Brain pericyte (primary cell): Measurements from ENCODE around the gene WT1.
"Not testable (repeated sequence)": the region's sequence is repeated elsewhere in the genome, so short reads cannot be mapped to it uniquely, and the experiment has no call there.

Source experiments
- DNase-seq: peaks from one replicate; pipeline ENCODE4 v3.0.0-alpha.2; 2012; ENCODE audit warnings: low read depth, low spot score

WT1 gene

DNA sequence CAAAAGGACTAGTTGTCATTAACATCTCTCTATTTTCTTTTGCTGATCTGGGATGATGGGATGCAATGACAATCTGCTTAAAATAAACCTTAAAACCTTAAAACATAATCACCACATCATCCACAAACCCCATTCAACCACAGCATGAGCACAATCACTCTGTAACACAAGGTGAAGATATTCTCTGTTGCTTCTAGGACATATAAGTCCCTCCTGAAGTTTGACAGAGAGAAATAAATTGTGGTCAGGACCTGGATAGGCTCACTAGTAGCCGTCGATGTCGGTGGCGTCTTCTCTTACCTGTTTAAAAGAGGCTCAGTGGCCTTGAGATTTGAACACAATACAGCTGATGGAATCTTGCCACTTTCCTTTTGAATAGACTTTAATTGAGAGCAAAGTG lies 47.9 kb downstream of the WT1 start:
- DNase-seq, result no peak

DNA sequence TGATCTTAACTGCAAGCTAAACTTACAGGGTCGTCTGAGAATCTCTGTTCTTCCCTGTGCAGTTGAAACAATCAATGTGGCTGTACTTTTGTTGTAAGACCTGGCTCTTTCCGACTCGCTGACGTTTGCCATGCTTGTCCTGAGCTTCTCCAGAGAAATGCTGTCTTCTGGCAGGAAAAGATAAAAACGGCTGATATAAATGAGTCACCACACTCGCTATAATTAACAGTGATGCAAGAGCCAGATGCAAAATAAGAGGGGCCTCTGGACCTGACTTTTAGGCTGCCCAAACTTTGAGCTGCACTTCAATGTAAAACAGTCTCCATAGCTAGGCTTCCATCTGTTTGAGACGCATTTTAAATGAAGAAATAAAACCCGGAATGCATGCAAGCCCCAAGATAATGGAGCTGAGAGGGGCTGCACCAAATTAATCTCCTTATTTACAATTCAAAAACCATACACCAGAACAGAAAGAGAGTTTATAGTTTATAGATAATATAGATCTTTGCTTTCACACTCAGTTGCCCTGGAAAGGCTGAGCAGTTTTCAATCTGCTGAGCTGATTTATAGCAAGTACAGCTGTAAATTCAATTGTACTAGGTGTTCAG lies 48.5 kb downstream of the WT1 start:
- no peak for DNase-seq

DNA sequence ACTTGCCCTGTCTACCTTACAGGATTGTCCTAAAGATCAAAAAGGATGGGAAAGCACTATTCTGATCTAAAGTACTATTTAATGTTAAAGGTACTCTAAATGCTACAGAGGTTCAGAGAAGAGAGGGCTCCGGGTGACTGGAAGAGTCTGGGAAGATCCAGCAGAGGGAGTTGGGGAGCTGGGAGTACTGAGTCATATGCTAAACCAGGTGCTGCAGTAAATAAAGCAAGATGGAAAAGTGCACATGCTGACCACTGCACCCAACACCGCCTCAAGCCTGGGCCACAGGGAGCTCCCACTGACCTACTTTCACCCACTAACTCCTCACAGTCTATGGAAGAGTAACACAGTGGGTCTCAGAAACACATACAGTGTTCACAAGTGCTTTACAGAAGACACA lies 49.3 kb downstream of the WT1 start:
- no peak for DNase-seq

DNA sequence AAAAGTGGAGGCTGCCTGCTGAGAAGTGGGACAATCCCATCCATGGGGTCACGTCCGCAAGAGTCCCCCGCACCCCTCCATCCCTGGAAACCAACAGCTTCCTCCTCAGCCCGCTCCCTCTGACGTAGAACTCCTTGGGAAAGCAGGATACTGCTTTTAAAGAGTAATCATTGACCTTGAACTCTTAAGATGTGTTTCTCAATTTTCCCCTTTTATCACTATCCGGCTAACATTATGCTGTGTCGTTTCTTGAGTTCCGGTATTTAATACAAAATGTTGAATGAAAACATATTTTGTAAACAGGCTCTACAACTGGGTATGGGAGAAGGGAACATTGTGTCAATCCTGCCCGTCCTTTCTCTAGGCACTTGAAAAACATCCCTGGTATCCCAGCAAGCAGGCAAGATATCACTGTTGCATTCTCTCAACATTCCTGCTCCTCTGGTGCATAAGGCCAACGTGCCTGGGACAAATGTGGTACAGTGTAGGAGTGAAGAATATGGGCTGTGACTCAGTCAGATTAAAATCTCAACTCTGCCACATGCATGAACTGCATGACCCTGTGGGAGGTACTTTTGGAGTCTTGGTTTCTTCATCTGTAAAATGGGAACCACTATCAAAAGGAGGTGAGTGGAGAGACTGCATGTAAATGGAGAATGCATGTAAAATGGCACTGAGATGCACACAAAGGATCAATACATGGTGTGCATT lies 52.8 kb downstream of the WT1 start:
- DNase-seq, result no peak

DNA sequence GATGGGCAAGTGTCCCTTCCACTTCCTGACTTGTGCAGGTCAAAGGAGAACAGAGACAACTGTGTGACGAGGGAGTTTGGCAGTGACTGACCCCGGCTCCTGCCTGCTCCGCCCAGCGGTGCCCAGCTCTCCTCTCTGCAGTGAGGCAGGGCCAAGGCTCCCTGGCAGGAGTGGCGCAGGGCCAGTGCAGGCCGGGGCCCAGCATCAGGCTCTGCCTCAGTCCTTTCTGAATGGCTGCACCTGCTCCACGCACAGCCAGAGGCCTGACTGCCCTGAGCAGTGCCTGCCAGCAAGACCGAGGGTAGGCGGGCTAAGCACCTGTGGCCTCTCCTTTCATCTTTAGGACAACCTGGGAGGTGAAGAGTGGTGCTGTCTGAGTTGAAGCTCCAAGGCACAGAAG lies 54.2 kb downstream of the WT1 start:
- DNase-seq, result no peak

DNA sequence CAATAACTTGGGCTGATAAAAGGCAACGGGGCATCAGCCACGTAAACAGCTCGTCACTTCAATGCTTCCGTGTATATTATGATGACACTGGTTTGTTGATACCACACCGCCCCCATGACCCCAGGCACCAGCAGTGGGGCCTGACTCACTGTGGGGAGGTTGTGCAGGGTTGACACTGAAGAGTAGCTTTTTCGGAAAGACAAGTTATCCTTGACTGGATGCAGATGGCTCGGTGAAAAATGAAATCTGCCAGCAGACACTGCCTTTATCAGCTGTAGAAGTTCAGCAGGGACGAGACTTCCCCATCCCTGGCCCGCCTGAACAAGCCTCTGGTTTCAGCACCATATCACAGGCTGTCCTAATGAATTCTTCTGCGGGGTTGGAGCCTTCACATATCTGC lies 55.6 kb downstream of the WT1 start:
- DNase-seq, result no peak

DNA sequence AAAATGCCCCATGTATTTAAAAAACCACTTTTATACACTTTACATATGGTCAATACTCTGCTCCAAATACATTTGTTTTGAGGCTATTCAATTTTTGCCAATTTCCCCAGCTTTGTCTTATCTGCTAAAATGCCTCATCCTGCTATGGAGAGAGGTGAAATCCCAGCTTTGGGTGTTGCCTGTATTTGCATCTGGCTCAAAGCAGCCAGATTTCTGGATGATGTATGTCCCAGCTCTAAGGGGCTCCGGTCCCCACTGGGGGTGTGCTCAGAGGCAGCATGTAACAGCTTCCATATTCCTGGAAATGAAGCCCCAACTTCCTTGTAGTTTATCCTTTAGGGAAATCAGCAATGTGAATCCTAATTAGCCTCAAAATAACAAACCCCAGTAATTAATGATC lies 59.5 kb downstream of the WT1 start:
- no peak for DNase-seq

DNA sequence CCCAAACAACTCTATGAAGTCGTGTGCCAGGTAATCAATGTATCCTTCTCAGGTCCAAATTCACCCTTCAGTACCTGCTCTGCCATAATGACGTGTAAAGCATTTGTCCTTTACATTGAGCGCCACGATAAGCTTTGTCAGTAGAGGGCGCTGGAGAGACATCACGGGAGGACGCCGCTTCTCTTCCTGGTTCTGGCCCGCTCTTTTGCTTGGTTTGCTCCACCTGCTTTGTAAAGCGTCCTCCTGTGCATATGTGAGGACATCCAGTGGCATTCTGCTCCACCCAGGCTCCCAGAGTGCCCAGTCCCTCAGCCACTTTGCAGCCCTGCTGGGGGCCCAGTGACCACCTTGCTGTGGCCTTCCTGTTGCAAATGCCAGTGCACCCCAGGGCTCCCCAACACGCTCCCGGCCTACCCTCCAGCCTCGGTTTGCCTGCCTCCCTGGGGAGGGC lies 61.1 kb downstream of the WT1 start:
- DNase-seq, result no peak

DNA sequence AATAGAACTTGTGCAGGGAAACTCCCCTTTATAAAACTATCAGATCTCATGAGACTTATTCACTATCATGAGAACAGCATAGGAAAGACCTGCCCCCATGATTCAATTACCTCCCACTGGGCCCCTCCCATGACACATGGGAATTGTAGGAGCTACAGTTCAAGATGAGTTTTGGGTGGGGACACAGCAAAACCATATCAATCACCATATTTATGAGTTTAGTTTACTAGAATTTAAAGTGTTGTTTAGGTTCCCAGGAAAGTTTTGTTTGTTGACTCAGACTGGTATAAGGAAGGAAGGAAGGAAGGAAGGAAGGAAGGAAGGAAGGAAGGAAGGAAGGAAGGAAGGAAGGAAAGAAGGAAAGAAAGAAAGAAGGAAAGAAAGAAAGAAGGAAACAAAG lies 65.4 kb downstream of the WT1 start:
- DNase-seq, result not testable (repeated sequence)

DNA sequence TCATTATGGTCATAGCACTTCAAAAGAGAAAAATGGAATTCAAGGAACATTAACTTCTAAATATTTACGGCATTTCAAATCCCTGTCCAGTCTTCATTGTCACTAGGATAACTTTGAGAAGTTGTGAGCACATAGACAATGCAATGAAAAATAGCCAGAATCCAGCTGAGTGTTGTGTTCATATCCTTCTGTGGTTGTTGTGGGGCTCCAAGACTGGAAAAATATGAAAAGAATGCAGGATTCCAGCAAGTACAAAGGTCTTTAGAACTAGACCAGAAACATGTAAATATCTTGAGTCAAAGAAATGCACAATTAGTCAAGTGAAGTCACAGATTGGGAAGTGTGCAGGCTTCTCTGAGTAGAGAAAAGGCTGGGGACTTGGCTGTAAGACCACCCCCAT lies 68.7 kb downstream of the WT1 start:
- no peak for DNase-seq

DNA sequence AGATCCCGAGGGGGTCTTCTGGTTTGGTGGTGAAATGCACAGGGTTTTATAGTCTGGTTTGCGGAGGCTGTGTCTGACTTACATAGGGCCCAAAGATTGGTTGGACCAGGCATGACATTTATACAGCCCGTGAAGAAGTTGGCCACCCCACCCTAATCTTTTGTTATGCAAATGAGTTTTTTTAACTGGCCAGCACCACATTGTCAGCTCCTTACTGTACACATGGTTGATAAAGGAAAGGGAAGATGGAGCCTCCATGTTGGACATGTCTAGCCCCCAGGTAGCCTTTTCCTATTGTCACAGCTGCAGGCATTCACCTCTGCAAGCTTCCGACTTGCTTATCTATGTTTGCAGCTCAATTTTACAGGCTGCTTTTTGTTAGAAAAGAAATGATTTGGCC lies 70.1 kb downstream of the WT1 start:
- no peak for DNase-seq

DNA sequence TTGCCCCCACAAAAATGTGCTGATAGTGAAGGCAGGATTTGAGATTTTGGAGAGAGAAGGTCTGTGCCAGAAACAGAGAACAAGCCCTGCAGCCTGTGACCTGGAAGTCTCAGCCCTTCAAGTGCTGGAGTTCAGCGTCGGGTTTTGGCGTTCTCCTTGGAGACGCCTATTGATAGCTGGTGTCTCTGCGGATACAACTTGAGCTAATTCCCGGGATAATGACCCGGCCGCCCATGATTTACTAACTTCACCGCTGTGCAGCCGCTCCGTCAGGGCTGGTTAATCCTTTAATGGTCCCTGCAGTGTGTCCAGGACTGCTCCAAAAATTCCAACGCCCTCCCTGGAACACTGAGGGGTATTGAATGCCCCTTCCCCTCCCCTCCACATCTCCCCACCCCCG lies 76.6 kb downstream of the WT1 start:
- no peak for DNase-seq

DNA sequence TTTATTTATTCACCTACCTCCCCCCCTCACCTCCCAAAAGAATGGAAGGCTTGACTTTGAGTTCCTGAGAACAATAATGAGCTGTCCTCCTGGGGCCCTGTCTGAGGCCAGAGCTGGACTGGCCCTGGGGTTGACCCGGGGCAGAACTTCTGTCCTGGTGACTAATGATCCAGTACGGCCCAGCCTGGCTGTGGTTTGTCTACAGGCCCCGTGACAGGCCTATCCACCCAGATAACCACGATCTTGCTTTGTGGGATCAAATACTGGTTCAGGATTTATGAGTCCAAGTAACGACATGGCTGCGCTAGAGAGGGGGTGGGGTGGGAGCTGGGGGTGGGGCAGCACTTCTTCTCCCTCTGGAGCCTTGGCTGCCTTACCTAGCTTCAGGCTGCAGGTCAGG lies 81.5 kb downstream of the WT1 start:
- DNase-seq, result no peak

DNA sequence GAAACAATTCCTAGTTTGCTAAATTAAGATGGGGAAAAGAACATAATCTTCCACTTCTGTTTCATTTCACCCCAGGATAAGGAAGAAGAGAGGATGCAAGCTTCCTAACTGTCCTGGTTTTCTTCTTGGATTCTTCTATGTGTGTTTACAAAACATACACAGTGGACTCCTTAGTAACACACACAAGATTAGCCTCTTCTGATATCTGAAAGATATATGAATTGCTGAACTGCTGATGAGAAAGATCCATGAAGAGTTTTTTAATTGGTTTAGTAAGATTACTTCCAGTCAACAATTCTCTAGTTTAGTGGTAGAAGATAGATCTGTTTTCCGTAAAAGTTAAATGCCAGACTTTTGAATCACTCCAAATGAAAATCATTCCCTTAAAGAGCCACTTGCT lies 86.8 kb downstream of the WT1 start:
- DNase-seq, result no peak

DNA sequence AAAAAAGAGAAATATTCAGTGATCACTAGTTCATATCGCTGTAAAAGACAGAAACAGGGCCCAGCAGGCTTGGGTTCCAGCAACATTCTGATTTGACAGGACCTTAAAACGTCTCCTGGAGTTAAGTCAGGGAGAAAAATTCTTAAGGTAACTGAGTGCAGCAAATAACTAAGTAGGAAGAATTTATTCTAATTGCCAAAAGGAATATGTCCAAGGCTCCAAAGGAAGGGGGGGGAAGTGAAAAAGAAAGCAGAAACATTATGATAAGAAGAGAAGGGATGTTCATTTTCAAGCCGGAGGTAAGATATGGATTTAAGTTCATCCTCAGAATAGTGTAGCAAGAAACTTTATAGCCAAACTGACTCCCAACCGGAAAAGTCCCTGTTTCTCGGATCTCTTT lies 90.4 kb downstream of the WT1 start:
- no peak for DNase-seq

DNA sequence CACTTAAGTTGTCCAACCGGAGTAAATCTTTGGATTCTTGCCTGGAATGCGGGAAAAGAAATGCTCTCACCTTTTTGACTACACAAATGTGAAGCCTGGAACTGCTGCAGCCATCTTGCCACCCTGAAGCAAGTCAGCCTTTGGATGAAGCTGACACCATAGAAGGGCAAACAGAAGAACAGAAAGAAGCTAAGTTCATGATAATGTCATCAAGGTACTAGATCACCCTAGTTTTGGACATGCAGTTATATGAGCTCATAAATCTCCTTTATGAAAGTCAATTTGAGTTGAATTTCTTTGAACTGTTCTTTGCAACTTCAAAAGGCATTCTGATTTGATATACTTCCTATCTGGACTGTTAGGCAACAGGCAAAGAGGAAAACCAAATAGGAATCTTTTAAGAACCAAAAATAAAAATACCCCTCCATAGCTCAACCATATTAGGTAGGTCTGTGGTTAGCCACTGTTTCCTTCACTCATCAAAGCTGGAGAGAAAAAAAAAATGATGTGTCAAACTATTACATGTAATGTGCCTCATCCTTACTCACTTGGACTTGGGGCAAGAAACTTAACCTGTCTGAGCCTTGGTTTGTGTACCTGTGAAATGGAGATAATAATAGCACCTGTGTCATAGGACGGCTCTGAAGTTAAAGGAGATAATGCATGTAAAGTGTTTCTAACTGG lies 91.9 kb downstream of the WT1 start:
- no peak for DNase-seq

DNA sequence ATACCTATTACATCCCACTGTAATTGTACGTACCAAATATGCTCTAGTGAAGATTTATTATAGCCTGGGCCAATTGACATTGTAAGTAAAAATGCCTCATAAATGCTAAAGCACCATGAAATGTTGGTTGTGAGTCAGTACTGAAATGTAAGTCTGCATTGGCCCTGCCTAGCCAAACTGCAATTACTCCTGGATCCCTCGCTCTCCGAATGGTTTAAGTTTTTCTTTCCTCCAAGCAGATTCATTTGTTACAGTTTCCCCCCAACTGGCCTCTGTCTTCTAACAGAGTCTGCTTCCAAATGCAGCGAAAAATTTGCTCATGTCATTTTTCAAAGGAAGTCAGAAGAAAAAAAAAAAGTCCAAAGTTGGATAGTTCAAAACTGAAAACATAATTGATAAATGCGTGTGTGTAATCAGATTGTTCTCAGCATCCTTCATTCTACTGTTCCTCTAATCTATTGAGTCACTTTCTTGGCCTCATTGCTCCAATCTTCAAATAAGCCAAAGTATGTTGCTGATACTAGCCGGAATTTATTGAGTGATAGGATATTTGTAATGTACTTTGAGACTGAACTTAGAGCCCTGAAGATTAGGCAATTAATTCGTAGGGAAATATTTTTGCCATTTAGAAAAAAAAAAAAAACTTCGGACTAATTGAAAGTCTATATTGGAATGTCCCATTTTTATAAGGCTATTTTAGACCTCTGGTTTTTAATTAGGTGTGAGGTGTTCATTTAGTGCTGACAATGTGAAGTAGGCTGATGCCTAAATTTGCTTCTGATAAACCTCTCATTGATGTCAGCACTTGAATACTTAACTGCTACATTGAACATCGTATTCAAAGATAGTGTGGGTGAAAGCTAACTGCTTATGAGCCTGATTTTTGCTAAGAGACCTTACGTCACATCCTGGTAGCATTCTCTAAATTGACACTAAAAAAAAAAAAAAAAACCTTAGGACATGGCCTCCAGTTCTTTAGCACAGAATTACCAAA lies 93.4 kb downstream of the WT1 start:
- no peak for DNase-seq

DNA sequence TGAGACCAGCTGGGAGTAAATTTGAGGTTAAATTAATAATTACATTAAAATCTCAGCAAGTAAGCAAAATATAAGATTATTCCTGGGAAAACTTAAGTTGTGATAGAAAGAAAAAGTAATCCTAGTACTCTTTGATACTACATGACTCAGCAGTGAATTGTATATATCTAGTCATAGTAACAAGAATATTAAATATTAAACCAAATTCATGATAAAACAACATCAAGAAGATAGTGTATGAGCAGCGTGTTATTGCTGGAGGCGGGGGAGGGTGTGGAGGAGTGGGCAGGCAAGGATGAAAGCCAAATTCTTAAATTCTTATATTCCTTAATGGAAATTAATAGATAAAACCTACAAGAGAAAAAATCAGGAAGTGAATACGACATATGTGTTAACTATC lies 95.2 kb downstream of the WT1 start:
- no peak for DNase-seq
